SK-N-MC (cell line): ENCODE results near the gene SPDYE8.
"Not testable (repeated sequence)": the region's sequence is repeated elsewhere in the genome, so short reads cannot be mapped to it uniquely, and the experiment has no call there.

ENCODE experiments used
- DNase-seq: peaks from one replicate; pipeline ENCODE4 v3.0.0-alpha.2; 2011; ENCODE audit warnings: low read depth, low spot score
- H3K27ac ChIP-seq: fragments of 200-600 bp; sonication (generic); 2 replicates; pipeline ENCODE4 v1.5.1; 2016; ENCODE audit warnings: mixed run types
- H3K36me3 ChIP-seq: fragments of 200-600 bp; sonication (generic); 2 replicates; pipeline ENCODE4 v1.6.1; 2017; ENCODE audit warnings: antibody characterized with exemption, low read length, mixed read lengths; ENCODE audit not compliant: insufficient read depth
- H3K4me3 ChIP-seq: fragments of 200-600 bp; sonication (generic); 2 replicates; pipeline ENCODE4 v1.5.1; 2016
- H3K9ac ChIP-seq: fragments of 200-600 bp; sonication (generic); 2 replicates; pipeline ENCODE4 v1.8.0; 2017; ENCODE audit warnings: mixed run types, mixed read lengths; ENCODE audit not compliant: insufficient read length
- H3K9me3 ChIP-seq: fragments of 200-600 bp; sonication (generic); 2 replicates; pipeline ENCODE4 v1.6.1; 2017; ENCODE audit warnings: low read depth, mild to moderate bottlenecking, antibody characterized with exemption, low read length, moderate library complexity, mixed read lengths

SPDYE8 gene

GRCh38 chr7:72971505-72971904, 58.1 kb downstream of the SPDYE8 start:
- DNase-seq, H3K27ac ChIP-seq, H3K9ac ChIP-seq, H3K4me3 ChIP-seq, H3K36me3 ChIP-seq, H3K9me3 ChIP-seq: not testable (repeated sequence)
